ENCODE measurements around the gene LILRB4. TPM values are rescaled to one million over a fixed set of nuclear protein-coding genes. Genes with fewer than 3 reads are reported as not detected.
"Not testable (repeated sequence)": the region's sequence is repeated elsewhere in the genome, so short reads cannot be mapped to it uniquely, and the experiment has no call there.

LILRB4 gene
- total RNA-seq, 1 donor from 2014 or later: 0.48 TPM

- ATAC-seq: no peak
Observed at GRCh38 chr19:54696117-54696548, 33.3 kb downstream of the LILRB4 start.

GRCh38 chr19:54696766-54697165, 34.0 kb downstream of the LILRB4 start:
- no peak for ATAC-seq

- ATAC-seq: not testable (repeated sequence)
Observed at GRCh38 chr19:54697716-54698115, 34.9 kb downstream of the LILRB4 start.

- ATAC-seq: no peak
Observed at GRCh38 chr19:54704928-54705327, 42.1 kb downstream of the LILRB4 start.

GRCh38 chr19:54707962-54708361, 45.2 kb downstream of the LILRB4 start:
- ATAC-seq: no peak

- no peak for ATAC-seq
Observed at GRCh38 chr19:54708781-54709180, 46.0 kb downstream of the LILRB4 start.

GRCh38 chr19:54709212-54709948, 46.6 kb downstream of the LILRB4 start:
- ATAC-seq: no peak

- ATAC-seq: not testable (repeated sequence)
Observed at GRCh38 chr19:54709956-54710355, 47.2 kb downstream of the LILRB4 start.

Other genes with a start within 250 kb of the LILRB4 start
- gene TTYH1, start 247.5 kb upstream of the LILRB4 start, total RNA-seq: 0.44 TPM
- gene LENG8, start 213.8 kb upstream of the LILRB4 start, total RNA-seq: 38.5 TPM
- gene LENG9, start 199.2 kb upstream of the LILRB4 start, total RNA-seq: 7.2 TPM
- gene CDC42EP5, start 189.7 kb upstream of the LILRB4 start, total RNA-seq: 18.2 TPM
- not detected for gene LAIR2, start 160.2 kb upstream of the LILRB4 start, total RNA-seq
- gene LILRA2, start 89.2 kb upstream of the LILRB4 start, total RNA-seq: not detected
- gene LILRA1, start 69.4 kb upstream of the LILRB4 start, total RNA-seq: 0.16 TPM
- gene LILRB1, start 32.5 kb upstream of the LILRB4 start, total RNA-seq: 1.3 TPM
- gene KIR3DL3, start 61.5 kb downstream of the LILRB4 start, total RNA-seq: not detected
- gene KIR2DL3, start 75.5 kb downstream of the LILRB4 start, total RNA-seq: not detected
- gene KIR2DL1, start 106.8 kb downstream of the LILRB4 start, total RNA-seq: not detected
- not detected for gene KIR2DL4, start 140.6 kb downstream of the LILRB4 start, total RNA-seq
- gene KIR3DL1, start 153.5 kb downstream of the LILRB4 start, total RNA-seq: not detected
- gene KIR2DS4, start 169.7 kb downstream of the LILRB4 start, total RNA-seq: not detected
- gene KIR3DL2, start 187.5 kb downstream of the LILRB4 start, total RNA-seq: not detected
- gene FCAR, start 211.2 kb downstream of the LILRB4 start, total RNA-seq: 0.16 TPM
- 0.44 TPM for gene NCR1, start 243.2 kb downstream of the LILRB4 start, total RNA-seq

Measured in esophagus mucosa (tissue), 1 donor.